LNCaP clone FGC (cell line): ENCODE data around the gene REELD1.

Experiments
- DNase-seq: peaks from one replicate; pipeline ENCODE4 v3.0.0-alpha.2; 2011; ENCODE audit warnings: low read depth
- H3K4me3 ChIP-seq: 2 replicates; pipeline ENCODE4 v1.5.1; 2011; ENCODE audit warnings: mild to moderate bottlenecking, low read depth, low read length, control low read depth
- CTCF ChIP-seq: IDR thresholded peaks from 2 replicates; pipeline ENCODE4 v1.5.1; 2012; ENCODE audit warnings: mild to moderate bottlenecking; ENCODE audit not compliant: control insufficient read depth, insufficient read depth; ENCODE audit errors: extremely low read depth

REELD1 gene

GRCh38 chr4:146260521-146260920, 46.2 kb downstream of the REELD1 start:
- no peak for DNase-seq

DNA sequence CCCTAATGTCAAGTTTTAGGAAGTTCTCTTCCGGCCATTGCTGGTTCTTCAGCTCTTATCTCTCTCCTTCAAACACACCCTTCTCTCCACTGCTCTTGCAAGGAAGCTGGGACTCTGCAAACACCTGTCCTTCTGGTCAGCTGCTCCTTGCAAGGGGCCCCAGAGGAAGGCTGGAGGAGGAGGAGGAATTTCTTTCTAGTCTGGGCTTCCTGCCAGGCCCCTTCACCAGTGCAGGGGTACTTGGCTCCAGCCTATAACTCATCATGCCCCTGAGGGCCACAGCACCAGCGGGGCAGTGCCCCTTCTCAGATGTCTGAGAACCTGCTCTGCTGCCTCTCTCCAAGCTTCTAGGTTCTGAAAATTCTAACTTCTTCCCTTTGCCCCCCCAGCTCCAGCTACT, 46.7 kb downstream of the REELD1 start:
- no peak for DNase-seq
- TF ChIP-seq CTCF: no peak
- no peak overlapping the region for H3K4me3 ChIP-seq

More at GRCh38 chr4:146260521-146260920, 46.2 kb downstream of the REELD1 start:
- TF ChIP-seq CTCF: no peak
- H3K4me3 ChIP-seq: no peak overlapping the region

DNA sequence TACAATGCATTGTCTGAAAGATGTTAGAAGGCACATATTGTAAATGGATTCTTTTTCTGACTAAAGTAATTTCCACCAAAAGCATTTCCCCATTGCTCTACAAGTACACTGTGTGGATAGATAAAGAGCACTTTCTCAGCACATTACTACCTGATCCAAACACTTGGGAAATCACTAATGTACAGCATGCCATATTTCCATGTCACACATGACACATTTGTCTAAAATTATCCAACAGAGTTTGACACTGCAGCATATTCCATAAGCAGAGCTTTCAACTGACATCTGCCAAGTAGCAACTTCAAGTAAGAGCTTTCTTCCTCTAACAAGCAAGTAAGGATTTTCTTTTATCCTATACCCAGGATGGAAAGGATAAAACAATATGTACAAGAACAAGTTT, 49.5 kb downstream of the REELD1 start:
- H3K4me3 ChIP-seq: no peak overlapping the region
- TF ChIP-seq CTCF: no peak
- no peak for DNase-seq

DNA sequence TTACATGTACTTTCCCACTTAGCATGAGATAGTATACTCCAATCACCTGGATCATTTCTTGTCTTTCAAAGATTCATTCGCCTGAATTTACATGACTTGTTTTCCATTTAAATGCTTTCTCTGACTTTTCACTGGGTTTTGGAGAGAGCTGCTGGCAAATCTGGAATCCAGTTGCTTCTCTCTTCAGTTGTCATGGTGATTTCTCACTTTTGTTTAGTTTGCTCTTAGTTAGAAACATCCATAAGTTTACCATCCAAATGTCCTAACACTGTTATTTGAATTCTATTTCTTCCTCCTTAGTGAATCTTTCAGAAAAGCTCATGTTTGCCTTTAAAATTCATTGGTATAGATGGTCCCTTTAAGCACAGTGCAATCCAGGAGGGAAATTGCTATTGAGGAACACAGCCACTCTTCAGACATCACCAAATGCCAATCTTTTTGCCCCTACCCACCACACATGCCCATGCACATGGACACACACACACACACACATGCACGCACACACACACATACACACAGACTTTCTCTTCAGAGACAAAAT, 51.7 kb downstream of the REELD1 start:
- no peak for DNase-seq
- H3K4me3 ChIP-seq: no peak overlapping the region
- no peak for TF ChIP-seq CTCF

DNA sequence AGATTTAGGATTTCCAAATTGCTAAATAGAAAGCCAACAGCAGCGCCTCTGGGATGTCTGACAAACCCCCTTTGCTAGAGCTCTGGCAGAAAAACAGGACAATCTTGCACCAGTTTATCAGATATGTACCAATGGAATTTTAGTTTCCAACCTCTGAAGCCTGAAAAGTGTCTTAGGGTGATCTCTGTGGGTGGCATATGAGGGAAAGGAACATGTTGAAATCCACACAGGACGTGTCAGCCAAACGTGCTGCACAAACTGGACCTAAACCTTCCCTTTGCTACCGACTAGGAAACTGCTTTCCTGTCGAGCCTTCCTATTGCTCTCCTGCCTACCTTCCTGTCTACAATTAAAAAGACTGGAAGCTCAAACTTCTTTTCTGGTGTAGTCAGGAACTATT, 53.5 kb downstream of the REELD1 start:
- no peak overlapping the region for H3K4me3 ChIP-seq
- DNase-seq: no peak
- no peak for TF ChIP-seq CTCF

- no peak for TF ChIP-seq CTCF
- no peak overlapping the region for H3K4me3 ChIP-seq
- DNase-seq: no peak
Observed at GRCh38 chr4:146269228-146269653, 54.9 kb downstream of the REELD1 start.

- no peak for DNase-seq
- no peak for TF ChIP-seq CTCF
- no peak overlapping the region for H3K4me3 ChIP-seq
Observed at GRCh38 chr4:146271466-146271865, 57.1 kb downstream of the REELD1 start.
